MCF 10A (cell line): Measurements from ENCODE around the gene ZNF311. TPM values are rescaled to one million over a fixed set of nuclear protein-coding genes. Genes with fewer than 3 reads are reported as not detected.
"Not testable (repeated sequence)": the region's sequence is repeated elsewhere in the genome, so short reads cannot be mapped to it uniquely, and the experiment has no call there.

Experiments
- BruUV-seq: library from RNA; stranded (reverse); fragments of 400-500 nt; replicated peaks from 2 replicates; lab custom pipeline; 2021; lab: Mats Ljungman, UMichigan
- CTCF ChIA-PET: fragments of 300-600 bp; sonication (Branson Sonifier 250); formaldehyde crosslinking; extraction: SDS; loops from one replicate; lab custom pipeline; 2021; ENCODE audit warnings: antibody characterized with exemption, inconsistent platforms; lab: Yijun Ruan, JAX
- POLR2A ChIA-PET: fragments of 300-600, 350-650 bp; sonication (Branson Sonifier 250); formaldehyde crosslinking; extraction: SDS; loops from one replicate; lab custom pipeline; 2020; ENCODE audit warnings: antibody characterized with exemption, inconsistent platforms; lab: Yijun Ruan, JAX
- DNase-seq: peaks from one replicate; pipeline ENCODE4 v3.0.0-alpha.2; 2018; ENCODE audit not compliant: unreplicated experiment
- H3K27ac Mint-ChIP-seq: one replicate; pipeline ENCODE4 v1.8.0; 2022; ENCODE audit warnings: mild to moderate bottlenecking, low read depth, mixed read lengths; ENCODE audit not compliant: unreplicated experiment
- H3K27me3 Mint-ChIP-seq: one replicate; pipeline ENCODE4 v1.8.0; 2022; ENCODE audit warnings: mixed read lengths; ENCODE audit not compliant: insufficient read depth, unreplicated experiment
- H3K36me3 Mint-ChIP-seq: one replicate; pipeline ENCODE4 v1.8.0; 2022; ENCODE audit warnings: mild to moderate bottlenecking, moderate library complexity, mixed read lengths; ENCODE audit not compliant: insufficient read depth, unreplicated experiment
- H3K4me1 Mint-ChIP-seq: one replicate; pipeline ENCODE4 v1.8.0; 2022; ENCODE audit warnings: mixed read lengths; ENCODE audit not compliant: insufficient read depth, unreplicated experiment
- H3K4me3 Mint-ChIP-seq: one replicate; pipeline ENCODE4 v1.8.0; 2022; ENCODE audit warnings: mild to moderate bottlenecking, moderate library complexity, mixed read lengths; ENCODE audit not compliant: unreplicated experiment
- H3K9me3 Mint-ChIP-seq: one replicate; pipeline ENCODE4 v1.8.0; 2022; ENCODE audit warnings: mixed read lengths; ENCODE audit not compliant: unreplicated experiment
- CTCF ChIP-seq: fragments of 200-600 bp; IDR thresholded peaks from one replicate; pipeline ENCODE4 v1.8.0; 2022; ENCODE audit warnings: antibody characterized with exemption, mild to moderate bottlenecking; ENCODE audit not compliant: unreplicated experiment
- intact Hi-C: fragments of 100-400 bp; cut with micrococcal nuclease; formaldehyde crosslinking; loops from 2 replicates; pipeline ENCODE4 v1.14.1; 2022
- total RNA-seq: library from RNA; stranded (reverse); gene quantifications from 2 replicates; pipeline ENCODE4 v1.2.3, GENCODE V29; 2022

The ZNF311 gene
- total RNA-seq, 1 experiment from 2014 or later, result 3.6 TPM

- H3K27ac Mint-ChIP-seq, result peak overlapping the region; percentile 68
- peak; percentile 83 for DNase-seq
- ChIA-PET CTCF (interaction anchor here (0.6 to 2.2 kb wide), 2 partner anchors 8 to 140 kb away, joined by 3 to 8 read pairs; no protein-coding TSS in a partner anchor), POLR2A (interaction anchor here (0.7 to 1.4 kb wide), 7 partner anchors 16 to 82 kb away, joined by 3 to 9 read pairs (median 3); partner anchors contain the start of gene TRIM27)
- TF ChIP-seq CTCF, result no peak
- intact Hi-C loops, result loop anchor here (1.0 kb wide), 1 partner anchor 24 kb away; no protein-coding TSS in a partner anchor
- no peaks in the 10 kb centered on the region for H3K27me3 Mint-ChIP-seq
- H3K36me3 Mint-ChIP-seq, result peaks cover 23% of the 10 kb centered on the region
- peak overlapping the region; percentile 71 for H3K4me3 Mint-ChIP-seq
- H3K4me1 Mint-ChIP-seq, result peaks cover 28% of the 10 kb centered on the region
- no peaks in the 10 kb centered on the region for H3K9me3 Mint-ChIP-seq
- BruUV-seq, result TSS peak; percentile 92
Observed at GRCh38 chr6:28977341-28978132, 27.6 kb downstream of the ZNF311 start.

GRCh38 chr6:28976677-28977076, 28.4 kb downstream of the ZNF311 start:
- Mint-ChIP-seq H3K4me3 (no peak overlapping the region), H3K36me3 (peaks cover 15% of the 10 kb centered on the region), H3K4me1 (peaks cover 28% of the 10 kb centered on the region), H3K9me3 (no peaks in the 10 kb centered on the region), H3K27me3 (no peaks in the 10 kb centered on the region), H3K27ac (no peak overlapping the region)
- no peak for DNase-seq
- ChIA-PET CTCF (interaction anchor here (0.7 to 2.2 kb wide), 3 partner anchors 139 to 1850 kb away, joined by 4 to 8 read pairs (median 7); no protein-coding TSS in a partner anchor), POLR2A (interaction anchor here (0.8 to 1.4 kb wide), 6 partner anchors 16 to 54 kb away, joined by 3 to 9 read pairs (median 4); partner anchors contain the start of gene TRIM27)
- no peak for TF ChIP-seq CTCF
- BruUV-seq, result no TSS peak
- intact Hi-C loops, result loop anchor here (1.0 kb wide), 1 partner anchor 23 kb away; no protein-coding TSS in a partner anchor

- H3K4me3 Mint-ChIP-seq, result no peak overlapping the region
- CTCF ChIA-PET, result no interaction called here
- TF ChIP-seq CTCF, result no peak
- POLR2A ChIA-PET, result no interaction called here
- H3K4me1 Mint-ChIP-seq, result peaks cover 15% of the 10 kb centered on the region
- intact Hi-C loops, result no loop called here
- H3K27ac Mint-ChIP-seq, result no peak overlapping the region
- H3K9me3 Mint-ChIP-seq, result no peaks in the 10 kb centered on the region
- H3K36me3 Mint-ChIP-seq, result peaks cover 5% of the 10 kb centered on the region
- no peak for DNase-seq
- H3K27me3 Mint-ChIP-seq, result no peaks in the 10 kb centered on the region
- no TSS peak for BruUV-seq
Observed at GRCh38 chr6:28974505-28974904, 30.6 kb downstream of the ZNF311 start.

GRCh38 chr6:28970056-28970455, 35.1 kb downstream of the ZNF311 start:
- DNase-seq, POLR2A ChIA-PET, H3K9me3 Mint-ChIP-seq, H3K27me3 Mint-ChIP-seq, intact Hi-C loops, H3K36me3 Mint-ChIP-seq, H3K27ac Mint-ChIP-seq, BruUV-seq, H3K4me1 Mint-ChIP-seq, H3K4me3 Mint-ChIP-seq: not testable (repeated sequence)
- CTCF ChIA-PET, result interaction anchor here (0.6 to 1.2 kb wide), 3 partner anchors 12 to 1274 kb away, joined by 3 read pairs; no protein-coding TSS in a partner anchor
